B cell (primary cell): Measurements from ENCODE around the gene DMC1. TPM values are rescaled to one million over a fixed set of nuclear protein-coding genes. Genes with fewer than 3 reads are reported as not detected.

ENCODE experiments used
- ATAC-seq: fragments of 200-7000 bp; cut with Tn5 transposase; one replicate; pipeline ENCODE4 v1.10.0; 2021; ENCODE audit warnings: low read depth, mild to moderate bottlenecking, moderate number of reproducible peaks, moderate library complexity
- CTCF ChIA-PET: fragments of 350-600 bp; sonication (Branson Sonifier 250); formaldehyde crosslinking; loops from one replicate; lab custom pipeline; 2021; ENCODE audit warnings: antibody characterized with exemption, inconsistent platforms; lab: Charles Lee
- POLR2A ChIA-PET: fragments of 350-600 bp; sonication (Branson Sonifier 250); formaldehyde crosslinking; loops from one replicate; lab custom pipeline; 2021; ENCODE audit warnings: antibody characterized with exemption; lab: Charles Lee
- DNase-seq: peaks from one replicate; pipeline ENCODE4 v3.0.0; 2013
- H2AFZ ChIP-seq: 2 replicates; pipeline ENCODE4 v1.6.1; 2012; ENCODE audit warnings: mild to moderate bottlenecking, low read depth, low read length; ENCODE audit not compliant: insufficient read depth, poor library complexity, severe bottlenecking
- H3K27ac ChIP-seq, 2 donors: 1 replicate in 1 of 2; 2 replicates in 1 of 2; pipeline ENCODE4 v1.5.1; 2012 to 2013; ENCODE audit warnings: low read length in 2 of 2, mild to moderate bottlenecking in 2 of 2, moderate library complexity in 1 of 2
- H3K27me3 ChIP-seq, 4 experiments: fragments of 200-600 bp in 1 of 4; sonication (generic) in 1 of 4; replicated peaks in 1 of 4; 1 replicate in 2 of 4; 2 replicates in 2 of 4; pipeline versions ENCODE4 v1.6.1 to v1.7.0; 2013 to 2016; ENCODE audit warnings: low read length in 3 of 4, mild to moderate bottlenecking in 2 of 4, mixed read lengths in 1 of 4, moderate library complexity in 1 of 4; ENCODE audit not compliant: insufficient read depth in 4 of 4, control insufficient read depth in 3 of 4; ENCODE audit errors: control extremely low read depth in 1 of 4
- H3K36me3 ChIP-seq, 2 experiments: replicated peaks in 1 of 2; 1 replicate in 1 of 2; 2 replicates in 1 of 2; pipeline versions ENCODE4 v1.6.1 to v1.7.1; 2013; ENCODE audit warnings: low read length in 1 of 2; ENCODE audit not compliant: insufficient read depth in 2 of 2, control insufficient read depth in 1 of 2; ENCODE audit errors: control extremely low read depth in 1 of 2, extremely low read depth in 1 of 2
- H3K4me1 ChIP-seq, 2 donors: fragments of 200-600 bp in 1 of 2; sonication (generic) in 1 of 2; 1 replicate in 1 of 2; 2 replicates in 1 of 2; pipeline versions ENCODE4 v1.5.1 to v1.6.1; 2013 to 2017; ENCODE audit warnings: low read length in 2 of 2; ENCODE audit not compliant: control insufficient read depth in 2 of 2, insufficient read depth in 2 of 2
- H3K4me2 ChIP-seq: replicated peaks from 2 replicates; pipeline ENCODE3; 2012; ENCODE audit warnings: mild to moderate bottlenecking, low read depth, low read length; ENCODE audit not compliant: poor library complexity, severe bottlenecking
- H3K4me3 ChIP-seq, 5 experiments: fragments of 200-600 bp in 1 of 5; sonication (generic) in 1 of 5; 1 replicate in 3 of 5; 2 replicates in 2 of 5; pipeline versions ENCODE4 v1.5.1 to v1.7.0; 2011 to 2016; ENCODE audit warnings: low read length in 4 of 5, mild to moderate bottlenecking in 4 of 5, low read depth in 2 of 5, control low read depth in 1 of 5, moderate library complexity in 1 of 5; ENCODE audit not compliant: insufficient read depth in 1 of 5; ENCODE audit errors: control extremely low read depth in 1 of 5, extremely low read depth in 1 of 5
- H3K79me2 ChIP-seq: fragments of 200-600 bp; sonication (generic); one replicate; pipeline ENCODE4 v1.6.0; 2016; ENCODE audit warnings: low read length; ENCODE audit not compliant: control insufficient read depth, insufficient read depth
- H3K9ac ChIP-seq: fragments of 200-600 bp; sonication (generic); 2 replicates; pipeline ENCODE4 v1.6.1; 2017; ENCODE audit warnings: mild to moderate bottlenecking, low read length, moderate library complexity
- H3K9me3 ChIP-seq, 3 donors: one replicate each; pipeline versions ENCODE4 v1.6.1 to v1.7.1; 2013; ENCODE audit warnings: low read length in 2 of 3; ENCODE audit not compliant: control insufficient read depth in 2 of 3, insufficient read depth in 1 of 3; ENCODE audit errors: control extremely low read depth in 1 of 3
- H4K20me1 ChIP-seq: 2 replicates; pipeline ENCODE4 v1.6.0; 2012; ENCODE audit warnings: mild to moderate bottlenecking, low read length; ENCODE audit not compliant: insufficient read depth, control insufficient read depth, poor library complexity, severe bottlenecking
- H3K27ac Mint-ChIP-seq: one replicate; pipeline ENCODE4 v1.8.0; 2021; ENCODE audit warnings: mixed read lengths
- H3K27me3 Mint-ChIP-seq: one replicate; pipeline ENCODE4 v1.8.0; 2021; ENCODE audit warnings: mixed read lengths
- H3K4me1 Mint-ChIP-seq: one replicate; pipeline ENCODE4 v1.8.0; 2021; ENCODE audit warnings: mixed read lengths
- H3K4me3 Mint-ChIP-seq: one replicate; pipeline ENCODE4 v1.8.0; 2021; ENCODE audit warnings: mixed read lengths
- H3K9me3 Mint-ChIP-seq: one replicate; pipeline ENCODE4 v1.8.0; 2022; ENCODE audit warnings: mixed read lengths; ENCODE audit not compliant: insufficient read depth
- CTCF ChIP-seq: fragments of 200-600 bp; IDR thresholded peaks from one replicate; pipeline ENCODE4 v1.8.0; 2022; ENCODE audit warnings: antibody characterized with exemption, mild to moderate bottlenecking
- EZH2 ChIP-seq: IDR thresholded peaks from 2 replicates; pipeline ENCODE4 v1.6.1; 2012; ENCODE audit warnings: borderline replicate concordance, low read depth, mild to moderate bottlenecking, moderate library complexity, low read length; ENCODE audit not compliant: insufficient read depth, poor library complexity, severe bottlenecking
- WGBS: methylation state at CpG from one replicate; pipeline ENCODE4 v1.1.5; 2013; ENCODE audit warnings: missing lambda C conversion rate; ENCODE audit not compliant: insufficient coverage; 5-methylcytosine and 5-hydroxymethylcytosine counted together
- intact Hi-C: fragments of 100-400 bp; cut with micrococcal nuclease; formaldehyde crosslinking; loops from one replicate; pipeline ENCODE4 v1.10.0; 2022
- polyA plus RNA-seq: library from polyadenylated mRNA; depleted of rRNA; stranded (reverse); fragments of >200 nt; gene quantifications from 2 replicates; pipeline ENCODE4 v1.2.3, GENCODE V29; 2012
- total RNA-seq, 2 donors: library from RNA; stranded (reverse); fragments of 120-200 nt in 1 of 2; gene quantifications; 1 replicate in 1 of 2; 2 replicates in 1 of 2; pipeline versions ENCODE4 v1.2.3 to v1.2.4, GENCODE V29; 2013 to 2022

DMC1 gene
- total and polyA plus RNA-seq, 2 donors (not counting 1 experiment from before 2014, with no cell fraction given): 0.64 TPM; not detected in 1

DNA sequence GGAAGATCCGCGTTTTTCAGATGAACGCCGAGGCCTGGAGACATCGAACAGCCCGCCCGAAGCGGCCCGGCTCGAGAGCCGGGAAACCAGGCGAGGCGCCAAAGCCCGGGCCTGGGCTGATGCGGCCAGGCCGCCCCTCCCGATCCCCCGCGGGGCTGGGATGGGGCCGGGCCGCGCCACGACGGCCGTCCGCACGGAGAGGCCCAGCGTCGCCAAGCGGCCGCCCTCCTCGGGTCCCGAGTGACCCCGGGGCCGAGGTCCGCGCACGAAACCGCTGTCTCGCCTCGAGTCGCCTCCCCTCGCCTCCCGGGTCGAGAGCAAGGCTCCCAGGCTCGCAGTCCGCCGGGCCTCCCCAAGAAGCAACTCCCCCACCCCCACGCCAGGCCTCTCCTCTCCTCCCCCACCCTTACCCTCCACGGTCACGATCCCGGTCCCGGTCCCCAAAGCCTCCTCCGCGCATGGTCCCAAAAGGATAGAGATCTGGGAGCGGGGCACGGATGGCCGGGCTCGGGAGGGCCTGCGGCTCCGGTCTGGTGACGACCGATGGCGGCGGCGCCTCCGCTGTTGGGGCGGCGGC lies 64.4 kb downstream of the DMC1 start:
- intact Hi-C loops: loop anchor here (1.0 to 10.0 kb wide), 8 partner anchors 65 to 901 kb away; partner anchors contain the start of genes CBY1, CSNK1E, DMC1 and FAM227A
- Mint-ChIP-seq H3K27me3 (no peaks in the 10 kb centered on the region), H3K27ac (peak overlapping the region; percentile 100), H3K9me3 (no peaks in the 10 kb centered on the region), H3K4me3 (peak overlapping the region; percentile 99), H3K4me1 (peaks cover 56% of the 10 kb centered on the region)
- WGBS: under 1% methylated on average over 69 of the region's 69 CpGs
- ChIA-PET CTCF (no interaction called here), POLR2A (no interaction called here)
- no peaks in the 10 kb centered on the region for H3K27me3 ChIP-seq
- H3K4me1 ChIP-seq: peaks cover 39 to 43% of the 10 kb centered on the region in 2 donors
- peaks cover 16% of the 10 kb centered on the region for H4K20me1 ChIP-seq
- ATAC-seq: peak; percentile 14
- H3K79me2 ChIP-seq: peaks cover 81% of the 10 kb centered on the region
- H3K4me3 ChIP-seq: peak overlapping the region; percentile 78 to 99 (median 93)
- peak overlapping the region; percentile 98 for H3K27ac ChIP-seq
- H3K9ac ChIP-seq: peak overlapping the region; percentile 99
- no peak for DNase-seq
- peaks cover 0 to 36% of the 10 kb centered on the region in 2 experiments for H3K36me3 ChIP-seq
- TF ChIP-seq CTCF (no peak), EZH2 (no peak)
- H3K4me2 ChIP-seq: peak overlapping the region; percentile 91
- peaks cover 0 to 9% (median 0%) of the 10 kb centered on the region in 3 donors for H3K9me3 ChIP-seq
- H2AFZ ChIP-seq: peak overlapping the region; percentile 80

GRCh38 chr22:38504731-38505540 lies 65.0 kb downstream of the DMC1 start:
- peaks cover 0 to 9% (median 0%) of the 10 kb centered on the region in 3 donors for H3K9me3 ChIP-seq
- DNase-seq: peak; percentile 78
- no peak for ATAC-seq
- peak overlapping the region; percentile 91 for H3K4me2 ChIP-seq
- H3K4me1 ChIP-seq: peaks cover 39 to 43% of the 10 kb centered on the region in 2 donors
- H3K27me3 Mint-ChIP-seq: no peaks in the 10 kb centered on the region
- TF ChIP-seq EZH2 (no peak), CTCF (no peak)
- peaks cover 20% of the 10 kb centered on the region for H4K20me1 ChIP-seq
- ChIA-PET POLR2A (no interaction called here), CTCF (no interaction called here)
- H3K4me1 Mint-ChIP-seq: peaks cover 56% of the 10 kb centered on the region
- H3K27me3 ChIP-seq: no peaks in the 10 kb centered on the region
- H3K36me3 ChIP-seq: peaks cover 0 to 41% of the 10 kb centered on the region in 2 experiments
- peak overlapping the region; percentile 80 for H2AFZ ChIP-seq
- H3K4me3 Mint-ChIP-seq: peak overlapping the region; percentile 99
- intact Hi-C loops: loop anchor here (5.0 to 10.0 kb wide), 4 partner anchors 150 to 900 kb away; partner anchors contain the start of genes CBY1, CSNK1E, FAM227A and GGA1
- H3K9me3 Mint-ChIP-seq: no peaks in the 10 kb centered on the region
- H3K4me3 ChIP-seq: peak overlapping the region; percentile 78 to 99 (median 93)
- WGBS: 3% methylated on average over 20 of the region's 35 CpGs
- peak overlapping the region; percentile 91 for H3K27ac Mint-ChIP-seq
- H3K27ac ChIP-seq: peak overlapping the region; percentile 98
- peaks cover 84% of the 10 kb centered on the region for H3K79me2 ChIP-seq
- peak overlapping the region; percentile 99 for H3K9ac ChIP-seq
